ENCODE measurements around the gene ZBTB39. TPM values are rescaled to one million over a fixed set of nuclear protein-coding genes. Genes with fewer than 3 reads are reported as not detected.

Gene ZBTB39
- total and polyA plus RNA-seq, 2 of the 8 experiments (the other 6 are each of a cell fraction or from before 2014, with no cell fraction given): 19.3 to 25.0 TPM

DNA sequence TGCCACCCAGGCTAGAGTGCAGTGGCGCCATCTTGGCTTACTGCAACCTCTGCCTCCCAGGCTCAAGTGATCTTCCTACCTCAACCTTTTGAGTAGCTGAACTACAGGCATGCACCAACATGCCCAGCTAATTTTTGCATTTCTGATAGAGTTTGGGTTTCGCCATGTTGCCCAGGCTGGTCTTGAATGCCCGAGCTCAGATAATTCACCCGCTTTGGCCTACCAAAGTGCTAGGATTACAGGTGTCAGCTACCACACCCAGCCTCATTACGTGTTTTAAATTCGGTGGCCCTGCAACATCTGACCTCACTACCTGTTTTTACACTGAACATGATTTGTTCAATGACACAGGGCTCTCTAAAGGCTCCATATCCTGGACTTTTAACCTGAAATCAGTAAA is 26.1 kb downstream of the ZBTB39 start:
- H3K4me3 ChIP-seq (ENCODE audit: extremely low read depth in 1 of 4, insufficient read depth in 2 of 4, low read depth in 3 of 4, low read length in 4 of 4): no peak overlapping the region
- H2AFZ ChIP-seq (ENCODE audit: low read length): no peak overlapping the region
- no peak overlapping the region for H3K27ac ChIP-seq (ENCODE audit: low read depth, low read length)
- H4K5ac ChIP-seq (ENCODE audit: insufficient read length, low read depth, low read length): no peak overlapping the region
- no peak overlapping the region for H3K56ac ChIP-seq (replicated peaks; ENCODE audit: insufficient read length, low read depth, low read length)
- no peaks in the 10 kb centered on the region for H3K9me3 ChIP-seq (ENCODE audit: insufficient read depth in 2 of 2, low read depth in 1 of 2, low read length in 1 of 2)
- H2BK20ac ChIP-seq (ENCODE audit: low read length): no peak overlapping the region
- WGBS, 2 experiments (ENCODE audit: extremely low coverage in 1 of 2, insufficient coverage in 1 of 2, insufficient read length in 1 of 2, insufficient replicate concordance in 2 of 2, low coverage in 1 of 2, low lambda C conversion rate in 2 of 2, missing lambda C conversion rate in 1 of 2): 89% methylated on average over 6 of the region's 6 CpGs; no CpG with 5 or more reads in 1 of the 2 experiments
- DNase-seq (ENCODE audit: low read depth in 1 of 2, low spot score in 2 of 2): no peak
- H4K91ac ChIP-seq (replicated peaks; ENCODE audit: insufficient read length, low read length): no peak overlapping the region
- no peak overlapping the region for H3K18ac ChIP-seq (ENCODE audit: extremely low read depth, low read length)
- H4K20me1 ChIP-seq (replicated peaks in 1 of 2; ENCODE audit: control insufficient read depth in 1 of 2, insufficient read depth in 2 of 2, low read length in 2 of 2): no peaks in the 10 kb centered on the region
- H3K27me3 ChIP-seq (replicated peaks in 1 of 4; ENCODE audit: control insufficient read depth in 3 of 4, extremely low read depth in 1 of 4, insufficient read depth in 3 of 4, low read length in 3 of 4): no peaks in the 10 kb centered on the region
- H3K36me3 ChIP-seq (ENCODE audit: control insufficient read depth in 2 of 4, insufficient read depth in 4 of 4, low read length in 3 of 4): no peaks in the 10 kb centered on the region
- CTCF ChIA-PET (ENCODE audit: partially characterized antibody): interaction anchor here (1.1 kb wide), 1 partner anchor 166 kb away, joined by 3 read pairs; no protein-coding TSS in a partner anchor
- H3K23ac ChIP-seq (ENCODE audit: insufficient read length): no peak overlapping the region
- H3K79me1 ChIP-seq (ENCODE audit: low read depth, low read length): no peaks in the 10 kb centered on the region
- no peak overlapping the region for H2BK120ac ChIP-seq (replicated peaks; ENCODE audit: low read depth, low read length)
- no peak overlapping the region for H2BK12ac ChIP-seq (ENCODE audit: low read depth, low read length)
- no peak for FAIRE-seq
- no peak overlapping the region for H3K9ac ChIP-seq (replicated peaks in 1 of 4; ENCODE audit: extremely low read depth in 1 of 4, low read depth in 3 of 4, low read length in 3 of 4)
- no peak overlapping the region for H2BK15ac ChIP-seq (ENCODE audit: low read length)
- no peak overlapping the region for H3K4me2 ChIP-seq (ENCODE audit: insufficient read depth in 1 of 2, low read depth in 2 of 2, low read length in 2 of 2)
- no peak overlapping the region for H2BK5ac ChIP-seq (ENCODE audit: low read depth, low read length)
- no peaks in the 10 kb centered on the region for H3K4me1 ChIP-seq (replicated peaks in 1 of 4; ENCODE audit: control insufficient read depth in 3 of 4, insufficient read depth in 4 of 4, low read length in 3 of 4)
- H2AK5ac ChIP-seq (ENCODE audit: low read depth, low read length): no peak overlapping the region
- no peaks in the 10 kb centered on the region for H3K23me2 ChIP-seq (ENCODE audit: low read depth, low read length)
- H3K4ac ChIP-seq (replicated peaks; ENCODE audit: insufficient read length, low read depth, low read length): no peak overlapping the region
- H4K8ac ChIP-seq (ENCODE audit: extremely low read depth, insufficient read depth, low read length): no peak overlapping the region
- POLR2A ChIA-PET (ENCODE audit: partially characterized antibody): interaction anchor here (1.0 kb wide), 1 partner anchor 26 kb away, joined by 4 read pairs; the partner anchor contains the start of gene ZBTB39
- H3K79me2 ChIP-seq (ENCODE audit: control insufficient read depth in 1 of 2, insufficient read depth in 2 of 2, low read length in 2 of 2): no peaks in the 10 kb centered on the region
- H3K14ac ChIP-seq (ENCODE audit: insufficient read length): no peak overlapping the region
- TF ChIP-seq SUZ12 (IDR thresholded peaks at IDR 0.05; ENCODE audit: low read length) (no peak), KDM5A (IDR thresholded peaks at IDR 0.05; ENCODE audit: low read length) (no peak), MAFK (IDR thresholded peaks at IDR 0.05; ENCODE audit: low read depth, low read length) (no peak), PHF8 (conservative IDR thresholded peaks at IDR 0.05; ENCODE audit: low read depth, low read length) (no peak), RAD21 (IDR thresholded peaks at IDR 0.05 in 1 of 2, conservative IDR thresholded peaks at IDR 0.05 in 1 of 2; ENCODE audit: low read depth in 2 of 2, low read length in 2 of 2) (no peak), POU5F1 (IDR thresholded peaks at IDR 0.05; ENCODE audit: low read depth, low read length) (no peak), TAF1 (IDR thresholded peaks at IDR 0.05; ENCODE audit: low read depth, low read length) (no peak), SP1 (IDR thresholded peaks at IDR 0.05; ENCODE audit: low read depth, low read length) (no peak), TCF12 (IDR thresholded peaks at IDR 0.05; ENCODE audit: low read depth, low read length) (no peak)
- TF ChIP-seq, protein P1, sequence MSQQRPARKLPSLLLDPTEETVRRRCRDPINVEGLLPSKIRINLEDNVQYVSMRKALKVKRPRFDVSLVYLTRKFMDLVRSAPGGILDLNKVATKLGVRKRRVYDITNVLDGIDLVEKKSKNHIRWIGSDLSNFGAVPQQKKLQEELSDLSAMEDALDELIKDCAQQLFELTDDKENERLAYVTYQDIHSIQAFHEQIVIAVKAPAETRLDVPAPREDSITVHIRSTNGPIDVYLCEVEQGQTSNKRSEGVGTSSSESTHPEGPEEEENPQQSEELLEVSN (IDR thresholded peaks at IDR 0.05): no peak

Data from H1 (cell line).